Esophagus (tissue), 2 donors: ENCODE data around the gene WDR12. TPM values are rescaled to one million over a fixed set of nuclear protein-coding genes. Genes with fewer than 3 reads are reported as not detected.
A peak's percentile ranks its signal among the peaks of the same experiment; 100 is the strongest.
"Not testable (repeated sequence)": the region's sequence is repeated elsewhere in the genome, so short reads cannot be mapped to it uniquely, and the experiment has no call there.

Source experiments
- H3K27ac ChIP-seq, 2 donors: one replicate each; pipeline ENCODE4 v1.5.1; 2013; ENCODE audit warnings: low read depth in 2 of 2, mild to moderate bottlenecking in 2 of 2, inconsistent platforms in 1 of 2, low read length in 1 of 2, moderate library complexity in 1 of 2
- H3K27me3 ChIP-seq, 2 donors: one replicate each; pipeline ENCODE4 v1.6.1; 2013; ENCODE audit warnings: low read length in 2 of 2, control low read depth in 1 of 2, mild to moderate bottlenecking in 1 of 2; ENCODE audit not compliant: insufficient read depth in 2 of 2, control insufficient read depth in 1 of 2
- H3K36me3 ChIP-seq, 2 donors: one replicate each; pipeline ENCODE4 v1.6.1; 2013; ENCODE audit warnings: low read length in 1 of 2; ENCODE audit not compliant: control insufficient read depth in 2 of 2, insufficient read depth in 2 of 2
- H3K4me1 ChIP-seq, 2 donors: one replicate each; pipeline ENCODE4 v1.6.1; 2013; ENCODE audit warnings: low read length in 1 of 2; ENCODE audit not compliant: control insufficient read depth in 2 of 2, insufficient read depth in 2 of 2
- H3K4me3 ChIP-seq, 2 donors: one replicate each; pipeline ENCODE4 v1.5.1; 2013; ENCODE audit warnings: low read length in 2 of 2, mild to moderate bottlenecking in 2 of 2, low read depth in 1 of 2, moderate library complexity in 1 of 2
- H3K9me3 ChIP-seq, 2 donors: one replicate each; pipeline ENCODE4 v1.6.1; 2013; ENCODE audit warnings: mild to moderate bottlenecking in 2 of 2, low read depth in 1 of 2, low read length in 1 of 2, moderate library complexity in 1 of 2; ENCODE audit not compliant: control insufficient read depth in 2 of 2, insufficient read depth in 1 of 2
- WGBS, 2 donors: extraction: QIAGEN DNeasy Blood & Tissue Kit; methylation state at CpG; one replicate each; pipeline ENCODE4 v1.1.7; 2013; 5-methylcytosine and 5-hydroxymethylcytosine counted together
- polyA plus RNA-seq, 2 donors: library from polyadenylated mRNA; stranded (reverse); fragments of 200-250 nt; gene quantifications; one replicate each; pipeline ENCODE4 v1.2.3, GENCODE V29; 2013
- donor health status: healthy with polysubstance abuse.
- donor health status: Bipolar disorder and iron deficiency.

WDR12 gene
- polyA plus RNA-seq, 2 donors = 20.6 to 21.6 TPM

DNA sequence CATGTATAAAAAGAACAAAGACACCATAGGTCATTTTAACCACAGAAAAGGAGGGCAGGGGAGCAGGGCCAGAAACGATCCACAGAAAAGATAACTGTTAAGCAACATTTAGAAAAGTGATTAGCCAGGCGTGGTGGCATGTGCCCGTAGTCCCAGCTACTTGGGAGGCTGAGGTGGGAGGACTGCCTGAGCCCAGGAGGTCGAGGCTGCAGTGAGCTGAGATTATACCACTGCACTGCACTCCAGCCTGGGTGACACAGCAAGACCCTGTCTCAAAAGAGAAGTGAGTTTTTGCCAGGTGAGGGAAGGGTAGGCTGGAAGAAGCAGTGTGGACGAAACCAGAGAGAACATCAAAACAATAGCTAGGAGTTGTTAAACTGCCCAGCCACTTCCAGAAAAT, 3.3 kb downstream of the WDR12 start:
- no peaks in the 10 kb centered on the region for H3K27me3 ChIP-seq
- no peaks in the 10 kb centered on the region for H3K4me1 ChIP-seq
- H3K4me3 ChIP-seq = no peak overlapping the region
- no peak overlapping the region for H3K27ac ChIP-seq
- H3K36me3 ChIP-seq = no peaks in the 10 kb centered on the region
- WGBS, 2 donors = 80 to 86% methylated on average over 5 of the region's 5 CpGs
- H3K9me3 ChIP-seq = no peaks in the 10 kb centered on the region

DNA sequence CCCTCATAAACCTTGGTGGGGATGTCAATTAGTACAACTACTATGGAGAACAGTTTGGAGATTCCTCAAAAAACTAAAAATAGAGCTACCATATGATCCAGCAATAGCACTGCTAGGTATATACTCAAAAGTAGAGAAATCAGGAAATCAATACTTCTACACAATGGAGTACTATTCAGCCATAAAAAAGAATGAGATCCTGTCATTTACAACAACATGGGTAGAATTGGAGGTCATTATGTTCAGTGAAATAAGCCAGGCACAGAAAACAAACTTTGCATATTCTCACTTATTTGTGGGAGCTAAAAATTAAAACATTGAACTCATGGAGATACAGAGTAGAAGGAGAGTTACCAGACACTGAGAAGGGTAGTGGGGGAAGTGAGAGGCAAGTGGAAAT, 6.0 kb downstream of the WDR12 start:
- not testable (repeated sequence) for H3K27me3 ChIP-seq, H3K4me3 ChIP-seq, H3K27ac ChIP-seq, H3K36me3 ChIP-seq, H3K9me3 ChIP-seq, H3K4me1 ChIP-seq

DNA sequence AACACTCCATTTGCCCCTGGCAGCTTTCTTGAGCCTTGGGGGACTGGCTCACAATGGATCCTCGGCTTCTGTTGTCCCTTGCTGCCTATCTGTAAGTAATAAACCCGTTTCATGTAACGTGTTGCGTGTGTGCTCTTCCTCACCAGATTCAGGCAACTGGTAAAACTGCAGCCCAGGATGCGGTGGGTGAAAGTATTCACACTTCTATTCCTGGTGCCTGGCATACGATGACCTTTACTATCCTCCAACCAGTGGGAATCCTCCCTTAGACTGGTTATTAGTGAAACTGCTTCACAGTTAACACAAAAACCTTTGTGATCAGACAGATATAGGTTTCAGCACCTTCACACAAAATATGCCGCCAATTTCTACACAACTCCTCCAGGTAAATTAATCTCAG, 26.3 kb downstream of the WDR12 start:
- Histone ChIP-seq H3K4me1 (no peaks in the 10 kb centered on the region), H3K4me3 (no peak overlapping the region), H3K27ac (no peak overlapping the region), H3K36me3 (peaks cover 4% of the 10 kb centered on the region in 2 donors), H3K9me3 (no peaks in the 10 kb centered on the region), H3K27me3 (no peaks in the 10 kb centered on the region)
- WGBS, 2 donors = 94 to 95% methylated on average over 7 of the region's 7 CpGs

DNA sequence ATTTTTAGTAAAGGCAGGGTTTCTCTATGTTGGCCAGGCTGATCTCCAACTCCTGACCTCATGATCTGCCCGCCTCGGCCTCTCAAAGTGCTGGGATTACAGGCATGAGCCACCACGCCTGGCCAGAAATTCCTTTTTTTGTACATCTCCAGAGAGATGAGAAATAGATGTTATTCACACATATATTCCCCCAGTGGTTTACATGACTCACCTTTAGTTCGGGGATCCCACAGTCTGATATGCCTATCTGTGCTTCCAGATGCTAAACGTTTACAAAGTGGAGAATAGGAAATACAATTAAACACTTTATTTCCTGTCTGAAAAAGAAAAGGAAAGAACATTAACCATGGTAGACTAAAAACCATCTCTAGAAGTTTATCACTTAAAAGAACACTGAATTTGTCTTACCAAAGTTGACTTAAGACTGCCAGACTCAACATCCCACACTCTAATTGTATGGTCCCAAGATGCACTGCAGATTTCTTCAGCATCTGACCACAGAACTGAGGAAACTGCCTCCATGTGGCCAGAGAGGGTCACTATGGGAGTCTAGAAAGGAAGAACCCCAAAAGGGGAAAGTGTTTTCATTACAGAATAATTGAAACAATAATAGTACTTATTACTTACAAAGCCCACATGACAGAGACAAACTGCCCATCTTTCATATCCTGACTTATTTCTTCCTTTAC, 27.3 kb downstream of the WDR12 start:
- Histone ChIP-seq H3K4me1 (no peaks in the 10 kb centered on the region), H3K36me3 (peaks cover 4% of the 10 kb centered on the region in 2 donors)

DNA sequence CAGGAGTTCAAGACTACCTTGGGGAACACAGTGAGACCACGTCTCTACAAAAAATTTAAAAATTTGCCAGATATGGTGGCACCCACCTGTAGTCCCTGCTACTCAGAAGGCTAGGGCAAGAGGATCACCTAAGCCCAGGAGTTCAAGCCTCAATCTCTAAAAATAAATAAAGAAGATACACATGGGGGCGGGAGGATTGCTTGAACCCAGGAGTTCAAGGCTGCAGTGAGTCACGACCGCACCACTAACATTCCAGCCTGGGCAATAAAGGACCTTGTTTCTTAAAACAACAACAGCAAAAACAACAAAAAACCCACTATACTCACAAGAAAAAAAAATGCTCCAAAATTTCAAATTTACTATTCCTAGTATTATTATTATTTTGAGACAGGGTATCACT, 29.9 kb downstream of the WDR12 start:
- no peaks in the 10 kb centered on the region for H3K27me3 ChIP-seq
- H3K9me3 ChIP-seq = no peaks in the 10 kb centered on the region
- peaks cover 4% of the 10 kb centered on the region in 2 donors for H3K36me3 ChIP-seq
- 94 to 95% methylated on average over 4 of the region's 4 CpGs for WGBS, 2 donors
- no peak overlapping the region for H3K27ac ChIP-seq
- no peak overlapping the region for H3K4me3 ChIP-seq
- H3K4me1 ChIP-seq = no peaks in the 10 kb centered on the region

More for the DNA sequence above, 27.3 kb downstream of the WDR12 start:
- Histone ChIP-seq H3K4me3 (no peak overlapping the region), H3K27ac (no peak overlapping the region), H3K27me3 (no peaks in the 10 kb centered on the region), H3K9me3 (no peaks in the 10 kb centered on the region)
- 70 to 87% methylated on average over 5 of the region's 5 CpGs for WGBS, 2 donors

DNA sequence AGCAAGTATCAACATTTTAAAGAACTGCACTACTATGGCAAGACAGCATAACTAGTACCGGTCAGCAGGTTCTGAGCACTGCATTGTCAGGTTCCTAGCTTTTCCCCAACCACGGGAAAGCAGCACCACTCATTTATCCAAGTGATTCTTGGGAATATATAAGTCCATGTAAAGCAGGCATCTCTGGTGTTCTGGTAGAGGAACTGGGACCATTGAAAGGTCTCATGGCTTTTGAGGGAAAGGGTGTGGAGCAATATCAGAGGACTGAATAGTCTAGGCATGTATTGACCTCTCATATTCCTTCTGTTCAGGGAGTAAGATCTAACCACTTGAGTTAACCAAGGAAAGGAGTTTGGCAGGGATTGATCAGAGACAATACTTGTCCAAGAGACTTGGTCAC, 33.8 kb downstream of the WDR12 start:
- Histone ChIP-seq H3K27ac (no peak overlapping the region), H3K36me3 (peaks cover 0 to 3% of the 10 kb centered on the region in 2 donors), H3K4me1 (no peaks in the 10 kb centered on the region), H3K9me3 (no peaks in the 10 kb centered on the region), H3K27me3 (no peaks in the 10 kb centered on the region), H3K4me3 (no peak overlapping the region)
- 97 to 98% methylated on average over 2 of the region's 2 CpGs for WGBS, 2 donors

DNA sequence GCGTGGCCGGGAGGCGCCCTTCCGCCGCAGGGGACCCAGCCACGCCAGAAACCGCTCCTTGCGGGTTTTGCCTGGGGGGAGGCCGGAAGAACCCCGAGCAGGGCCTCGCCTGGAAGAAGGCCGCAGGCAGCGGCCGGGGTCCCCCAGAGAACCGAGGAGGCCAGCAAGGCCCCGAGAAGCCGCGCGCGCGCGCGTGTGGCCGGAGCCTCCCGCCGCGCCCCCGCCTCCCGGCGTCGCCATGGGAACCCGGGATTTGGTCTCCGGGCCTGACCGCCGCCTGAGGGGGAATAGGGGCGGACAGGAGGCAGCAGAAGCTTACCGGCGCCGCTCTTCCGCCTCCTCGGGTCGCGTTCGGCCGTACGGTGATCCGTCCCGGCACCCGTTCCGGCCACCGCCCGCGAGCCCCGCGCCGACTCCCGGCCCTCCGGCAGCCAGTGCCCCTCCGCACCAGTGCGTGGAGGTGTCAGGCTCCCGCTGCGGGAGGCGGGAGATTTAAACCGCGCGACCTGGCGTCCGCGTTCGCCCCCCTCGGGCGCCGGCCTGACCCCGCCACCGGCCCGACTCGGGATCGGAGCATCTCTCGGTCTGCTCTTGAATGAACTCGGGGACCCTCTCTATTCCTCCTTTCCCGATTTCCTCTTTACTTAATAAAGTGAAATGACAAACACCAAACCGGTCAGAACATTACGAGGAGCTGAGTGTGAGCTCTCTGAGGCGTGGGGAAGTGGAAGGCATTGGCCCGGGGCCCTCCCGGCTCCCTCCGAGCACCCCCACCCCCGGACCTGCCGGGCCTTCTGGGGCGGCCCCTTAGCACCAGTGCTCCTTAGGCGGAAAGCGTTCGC, 40.0 kb downstream of the WDR12 start, which contains the start of gene ICA1L:
TSS of gene ICA1L (minus strand) at position 467 of the 842 bp plus-strand sequence. CDS start 42,757 bp downstream, outside the sequence.
- Histone ChIP-seq H3K27me3 (no peaks in the 10 kb centered on the region), H3K27ac (peak within 1 kb of the TSS; percentile 36 to 50), H3K4me1 (no peaks in the 10 kb centered on the region), H3K36me3 (no peaks in the 10 kb centered on the region), H3K4me3 (peak within 1 kb of the TSS; percentile 76 to 81), H3K9me3 (no peaks in the 10 kb centered on the region)
- WGBS, 2 donors = 0% methylated on average over 73 to 93 of the region's 93 CpGs

DNA sequence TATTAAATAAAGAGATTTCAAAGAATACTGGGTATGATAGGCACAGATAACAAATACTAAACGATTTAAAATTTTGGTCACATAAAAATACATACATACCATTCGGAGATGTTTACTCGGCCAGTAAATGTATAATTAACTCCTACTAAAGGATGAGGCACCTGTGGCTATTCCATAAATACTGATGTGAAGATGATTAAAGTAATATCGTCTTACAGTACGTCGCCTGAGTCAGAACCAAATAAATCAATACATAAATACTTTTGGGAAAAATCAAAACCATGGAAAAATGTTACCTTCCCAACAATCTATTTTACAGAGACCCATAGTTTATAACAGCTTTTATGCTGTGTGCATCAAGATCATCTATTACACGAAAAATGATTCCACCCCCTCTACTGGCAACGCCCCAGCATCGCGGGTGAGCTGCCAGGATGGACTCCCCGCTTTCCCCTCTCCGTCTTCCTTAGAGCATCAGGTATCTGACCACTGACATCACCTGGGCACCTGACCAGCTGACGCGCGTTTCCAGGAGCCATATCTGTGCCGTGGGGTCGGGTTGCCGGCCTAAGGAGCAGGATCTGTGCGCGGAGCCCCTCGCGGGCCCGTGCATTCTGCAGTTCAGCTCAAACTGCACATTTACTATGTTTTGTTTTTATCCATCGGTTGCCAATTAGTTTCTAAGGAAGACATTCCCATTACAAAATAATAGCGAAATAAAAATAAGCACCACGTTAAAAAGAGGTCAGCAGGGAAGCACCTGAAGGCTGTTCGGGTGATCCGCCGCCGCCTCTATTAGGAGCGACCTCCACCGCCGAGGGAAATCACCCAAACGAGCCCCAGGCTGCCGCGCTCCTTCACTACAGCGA, 40.8 kb downstream of the WDR12 start:
- no peaks in the 10 kb centered on the region for H3K4me1 ChIP-seq
- H3K4me3 ChIP-seq = peak overlapping the region; percentile 76 to 81
- H3K27ac ChIP-seq = peak overlapping the region; percentile 36 to 50
- 4% methylated on average over 37 of the region's 37 CpGs for WGBS, 2 donors
- no peaks in the 10 kb centered on the region for H3K27me3 ChIP-seq
- H3K36me3 ChIP-seq = no peaks in the 10 kb centered on the region
- H3K9me3 ChIP-seq = no peaks in the 10 kb centered on the region

DNA sequence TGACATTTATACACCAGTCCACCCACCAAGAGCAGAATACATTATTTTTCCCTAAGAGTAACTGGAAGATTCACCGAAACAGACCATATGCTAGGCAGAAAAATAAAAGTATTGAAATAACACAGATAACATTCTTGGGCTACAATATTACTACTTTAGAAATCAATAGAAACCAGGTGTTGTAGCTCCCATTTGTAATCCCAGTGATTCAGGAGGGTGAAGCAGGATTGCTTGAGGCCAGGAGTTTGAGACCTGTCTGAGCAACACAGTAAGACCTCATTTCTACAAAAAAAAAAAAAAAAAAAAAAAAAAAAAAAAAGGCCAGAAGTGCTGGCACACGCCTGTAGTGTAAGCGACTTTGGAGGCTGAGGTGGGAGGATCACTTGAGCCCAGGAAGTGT, 49.5 kb downstream of the WDR12 start:
- H3K4me1 ChIP-seq = no peaks in the 10 kb centered on the region
- no peaks in the 10 kb centered on the region for H3K36me3 ChIP-seq
- 91 to 94% methylated on average over 3 of the region's 3 CpGs for WGBS, 2 donors
- H3K27me3 ChIP-seq = no peaks in the 10 kb centered on the region
- H3K27ac ChIP-seq = no peak overlapping the region
- no peaks in the 10 kb centered on the region for H3K9me3 ChIP-seq
- H3K4me3 ChIP-seq = no peak overlapping the region
